Stromal cell of bone marrow (primary cell): Measurements from ENCODE around the gene GNG13.
"Not testable (repeated sequence)": the region's sequence is repeated elsewhere in the genome, so short reads cannot be mapped to it uniquely, and the experiment has no call there.

Experiments
- DNase-seq: peaks from one replicate; pipeline ENCODE4 v3.0.0-alpha.2; 2012; ENCODE audit warnings: low read depth

GNG13 gene

GRCh38 chr16:799948-800833 lies at the start of gene GNG13:
TSS of gene GNG13 (minus strand) at chr16:800734. CDS start at chr16:799077, 1,657 bp downstream.
- DNase-seq = no peak

- DNase-seq = no peak
Observed at GRCh38 chr16:848510-849253, 48.1 kb upstream of the GNG13 start.

- no peak for DNase-seq
Observed at GRCh38 chr16:847681-848445, 47.3 kb upstream of the GNG13 start.

- DNase-seq = no peak
Observed at GRCh38 chr16:847151-847550, 46.6 kb upstream of the GNG13 start.

GRCh38 chr16:845351-845745 lies 44.8 kb upstream of the GNG13 start:
- no peak for DNase-seq

- no peak for DNase-seq
Observed at GRCh38 chr16:844638-845350, 44.3 kb upstream of the GNG13 start.

GRCh38 chr16:843771-844170 lies 43.2 kb upstream of the GNG13 start:
- no peak for DNase-seq

- no peak for DNase-seq
Observed at GRCh38 chr16:842711-843560, 42.4 kb upstream of the GNG13 start.

- DNase-seq = no peak
Observed at GRCh38 chr16:842061-842476, 41.5 kb upstream of the GNG13 start.

GRCh38 chr16:841455-842060 lies 41.0 kb upstream of the GNG13 start:
- DNase-seq = no peak

GRCh38 chr16:840561-841454 lies 40.3 kb upstream of the GNG13 start:
- DNase-seq = no peak

GRCh38 chr16:839643-840408 lies 39.3 kb upstream of the GNG13 start:
- DNase-seq = no peak

GRCh38 chr16:838741-839140 lies 38.2 kb upstream of the GNG13 start:
- DNase-seq = no peak

GRCh38 chr16:836822-837221 lies 36.3 kb upstream of the GNG13 start:
- not testable (repeated sequence) for DNase-seq

- DNase-seq = no peak
Observed at GRCh38 chr16:836221-836620, 35.7 kb upstream of the GNG13 start.

GRCh38 chr16:835373-835772 lies 34.8 kb upstream of the GNG13 start:
- DNase-seq = no peak

- DNase-seq = no peak
Observed at GRCh38 chr16:833411-833810, 32.9 kb upstream of the GNG13 start.

GRCh38 chr16:832652-833336 lies 32.3 kb upstream of the GNG13 start:
- no peak for DNase-seq
